Activated CD4-positive, alpha-beta T cell treated with anti-CD3 and anti-CD28 coated beads, Interleukin-2, amount 50 U/mL, for 1 hour (primary cell): Measurements from ENCODE around the gene ZDHHC5.
"Not testable (repeated sequence)": the region's sequence is repeated elsewhere in the genome, so short reads cannot be mapped to it uniquely, and the experiment has no call there.

Experiments used
- DNase-seq: peaks from one replicate; pipeline ENCODE4 v3.0.0-alpha.2; 2020

Gene ZDHHC5

DNA sequence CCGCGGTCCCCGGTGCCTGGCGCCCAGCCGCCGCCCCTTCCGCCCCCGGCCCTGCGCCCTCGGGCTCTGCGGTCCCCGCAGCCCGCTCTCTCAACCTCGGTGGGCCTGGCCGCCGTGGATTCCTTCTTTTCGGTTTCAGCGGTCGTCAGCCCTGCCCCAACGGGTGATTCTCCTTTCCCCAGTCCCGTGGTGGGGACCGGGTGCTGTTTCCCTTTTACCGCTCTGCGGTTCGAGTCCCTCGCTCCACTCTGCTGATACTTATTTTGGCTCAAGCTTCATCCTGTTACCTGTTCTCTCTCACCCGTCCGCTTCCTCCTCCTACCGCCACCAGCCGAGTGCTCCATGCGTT, 494 bp downstream of the ZDHHC5 start:
- peak; percentile 26 for DNase-seq

DNA sequence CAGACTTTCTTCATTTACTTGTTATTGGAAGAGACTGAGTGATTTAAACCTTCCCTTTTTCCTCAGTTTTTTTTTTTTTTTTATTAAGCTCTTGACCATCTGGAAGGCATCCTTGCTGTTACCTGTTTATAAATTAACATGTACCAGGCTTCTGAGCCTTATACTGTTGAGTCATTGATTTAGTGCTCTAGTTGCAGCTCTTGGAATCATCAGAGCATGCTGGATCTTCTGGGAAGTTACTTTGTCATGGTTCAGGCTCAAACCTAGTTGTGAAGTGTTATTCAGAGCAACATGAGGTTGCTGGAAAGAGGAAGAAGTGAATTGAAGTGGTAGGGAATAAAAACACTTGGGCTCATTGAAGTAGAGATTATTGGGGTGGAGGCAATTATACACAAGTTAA, 6.3 kb downstream of the ZDHHC5 start:
- DNase-seq = no peak

GRCh38 chr11:57675176-57675941, 7.4 kb downstream of the ZDHHC5 start:
- no peak for DNase-seq

DNA sequence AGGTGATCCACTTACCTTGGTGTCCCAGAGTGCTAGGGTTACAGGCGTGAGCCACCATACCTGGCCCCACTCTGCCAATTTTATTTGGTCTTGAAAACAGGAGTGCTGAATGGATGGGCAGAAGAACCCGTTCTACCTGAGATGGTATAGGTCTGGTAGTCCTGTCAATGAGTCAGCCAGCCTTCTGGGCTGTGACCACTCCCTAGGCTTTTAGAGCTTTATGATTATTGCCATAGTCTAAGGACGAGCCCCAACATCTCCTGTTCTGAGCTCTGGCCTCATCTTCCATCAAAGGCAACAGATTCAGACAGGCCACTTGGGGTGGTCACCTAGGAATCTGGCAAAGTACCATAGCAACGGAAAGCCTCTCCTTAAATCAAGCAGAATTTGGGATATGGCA, 11.5 kb downstream of the ZDHHC5 start:
- DNase-seq = no peak

- DNase-seq = no peak
Measured at GRCh38 chr11:57680552-57680874, 12.6 kb downstream of the ZDHHC5 start.

GRCh38 chr11:57681168-57681567, 13.3 kb downstream of the ZDHHC5 start:
- no peak for DNase-seq

DNA sequence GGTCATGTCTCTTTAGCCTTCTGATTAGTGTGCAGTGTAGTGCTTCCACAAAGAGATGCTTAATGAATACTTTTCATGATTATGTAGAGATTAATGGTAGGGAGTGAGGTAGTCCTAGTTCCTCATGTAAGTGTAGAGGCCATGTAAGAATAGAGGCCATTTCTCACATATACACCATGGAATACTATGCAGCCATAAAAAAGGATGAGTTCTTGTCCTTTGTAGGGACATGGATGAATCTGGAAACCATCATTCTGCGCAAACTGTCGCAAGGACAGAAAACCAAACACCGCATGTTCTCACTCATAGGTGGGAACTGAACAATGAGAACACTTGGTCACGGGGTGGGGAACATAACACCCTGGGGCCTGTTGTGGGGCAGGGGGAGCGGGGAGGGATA, 22.6 kb downstream of the ZDHHC5 start:
- DNase-seq = not testable (repeated sequence)

GRCh38 chr11:57698843-57699365, 31.0 kb downstream of the ZDHHC5 start:
- no peak for DNase-seq

DNA sequence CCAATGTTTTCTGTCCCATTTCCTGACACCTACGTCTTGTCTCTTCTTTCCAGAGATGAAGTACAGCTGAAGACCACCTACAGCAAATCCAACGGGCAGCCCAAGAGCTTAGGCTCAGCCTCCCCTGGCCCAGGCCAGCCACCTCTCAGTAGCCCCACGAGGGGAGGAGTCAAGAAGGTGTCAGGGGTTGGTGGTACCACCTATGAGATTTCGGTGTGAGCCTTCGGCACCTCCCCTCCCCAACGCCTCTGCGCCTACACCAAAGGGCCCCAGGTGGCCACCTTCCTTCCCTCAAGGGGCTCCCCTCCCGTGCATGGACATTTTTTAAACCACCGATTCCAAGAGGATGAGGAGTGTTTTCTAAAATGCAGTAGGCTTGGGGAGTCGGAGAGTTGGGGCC, 31.9 kb downstream of the ZDHHC5 start:
- DNase-seq = no peak

GRCh38 chr11:57700425-57700824, 32.5 kb downstream of the ZDHHC5 start:
- no peak for DNase-seq

DNA sequence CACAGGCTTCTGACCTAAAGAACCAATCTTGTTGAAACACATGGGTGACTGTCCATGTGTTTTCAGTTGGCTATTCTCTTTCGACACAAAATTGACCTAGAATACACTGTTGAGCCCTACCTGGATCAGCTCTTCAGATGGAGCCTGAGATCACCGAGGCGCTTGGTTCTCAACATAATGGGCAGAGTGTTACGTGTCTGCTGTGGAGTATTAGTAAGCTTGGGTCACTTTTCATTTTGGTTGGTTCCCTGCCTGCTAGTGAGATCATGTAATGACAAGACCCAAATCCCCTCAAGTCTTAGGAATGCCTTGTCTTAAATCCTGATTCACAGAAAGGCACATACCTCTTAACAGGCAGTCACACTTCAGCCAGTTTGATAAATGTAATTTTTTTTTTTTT, 35.4 kb downstream of the ZDHHC5 start:
- no peak for DNase-seq

- no peak for DNase-seq
Measured at GRCh38 chr11:57704932-57705331, 37.0 kb downstream of the ZDHHC5 start.

GRCh38 chr11:57705432-57705831, 37.5 kb downstream of the ZDHHC5 start:
- DNase-seq = not testable (repeated sequence)

- no peak for DNase-seq
Measured at GRCh38 chr11:57709802-57710367, 42.0 kb downstream of the ZDHHC5 start.

GRCh38 chr11:57711414-57712255, 43.7 kb downstream of the ZDHHC5 start, which contains the start of gene MED19:
TSS of gene MED19 (minus strand) at chr11:57712215. CDS start at chr11:57712179, 36 bp downstream.
- DNase-seq = peak; percentile 67

DNA sequence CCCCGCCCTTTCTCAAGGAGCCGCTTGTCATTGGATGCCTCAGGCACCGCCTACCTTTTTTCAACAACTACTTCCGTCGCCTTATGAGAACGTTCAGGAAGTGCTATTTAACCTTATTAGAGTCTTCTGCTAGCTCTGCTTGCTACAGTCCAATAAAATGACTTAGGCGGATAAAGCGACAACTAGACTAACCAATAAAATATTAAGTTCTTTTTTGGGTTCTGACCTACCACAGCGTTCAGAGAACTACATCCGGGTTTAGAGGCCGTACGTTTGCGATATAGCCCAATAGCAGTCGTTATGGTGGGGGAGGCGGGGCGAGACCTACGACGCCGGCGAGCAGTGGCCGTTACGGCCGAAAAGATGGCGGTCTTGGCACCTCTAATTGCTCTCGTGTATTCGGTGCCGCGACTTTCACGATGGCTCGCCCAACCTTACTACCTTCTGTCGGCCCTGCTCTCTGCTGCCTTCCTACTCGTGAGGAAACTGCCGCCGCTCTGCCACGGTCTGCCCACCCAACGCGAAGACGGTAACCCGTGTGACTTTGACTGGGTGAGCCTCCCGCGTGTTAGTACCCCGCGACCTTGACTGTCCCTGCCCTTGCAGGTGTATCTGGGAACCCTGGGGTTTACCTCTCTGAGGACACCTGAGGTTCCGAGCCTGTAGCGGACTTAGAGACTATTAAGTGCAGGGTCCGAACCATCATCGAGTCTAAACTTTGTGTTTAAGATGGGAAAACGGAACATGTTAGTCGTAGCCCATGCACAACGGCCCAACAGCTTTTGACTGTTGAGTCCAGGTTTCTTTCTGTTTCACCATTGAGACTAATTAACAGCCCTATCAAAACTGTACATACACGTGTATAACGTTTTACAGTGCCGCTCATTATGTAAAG, 44.6 kb downstream of the ZDHHC5 start, which contains the start of gene TMX2:
TMX2 (plus strand) TSS at position 338 of the 895 bp plus-strand sequence; CDS start at position 364, 26 bp downstream.
- DNase-seq = peak; percentile 87

GRCh38 chr11:57713835-57714234, 45.9 kb downstream of the ZDHHC5 start:
- no peak for DNase-seq

DNA sequence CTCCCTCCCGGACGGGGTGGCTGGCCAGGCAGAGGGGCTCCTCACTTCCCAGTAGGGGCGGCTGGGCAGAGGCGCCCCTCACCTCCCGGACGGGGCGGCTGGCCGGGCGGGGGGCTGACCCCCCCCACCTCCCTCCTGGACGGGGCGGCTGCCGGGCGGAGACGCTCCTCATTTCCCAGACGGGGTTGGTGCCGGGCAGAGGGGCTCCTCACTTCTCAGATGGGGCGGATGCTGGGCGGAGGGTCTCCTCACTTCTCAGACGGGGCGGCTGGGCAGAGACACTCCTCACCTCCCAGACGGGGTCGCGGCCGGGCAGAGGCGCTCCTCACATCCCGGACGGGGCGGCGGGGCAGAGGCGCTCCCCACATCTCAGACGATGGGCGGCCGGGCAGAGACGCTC, 48.8 kb downstream of the ZDHHC5 start:
- DNase-seq = not testable (repeated sequence)

GRCh38 chr11:57727185-57727584, 59.3 kb downstream of the ZDHHC5 start:
- DNase-seq = no peak

DNA sequence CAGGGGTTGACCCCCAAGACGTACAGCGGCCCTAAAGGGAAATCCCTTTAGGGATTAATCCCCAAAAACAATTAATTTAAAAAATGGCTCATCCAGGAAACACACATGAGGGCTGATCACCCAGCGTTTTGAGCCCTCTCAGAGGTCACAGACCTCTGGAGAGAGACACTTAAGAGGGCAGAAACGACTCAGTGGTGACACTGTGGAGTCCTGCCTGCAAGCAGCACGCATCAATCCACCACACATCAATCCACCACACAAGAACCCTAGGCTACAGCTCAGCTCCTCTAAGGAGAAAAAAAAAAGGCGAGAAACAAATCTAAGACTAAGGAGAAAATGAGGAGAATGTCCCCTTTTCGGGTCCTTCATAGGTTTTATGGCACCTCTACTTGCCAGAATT, 60.9 kb downstream of the ZDHHC5 start:
- no peak for DNase-seq

DNA sequence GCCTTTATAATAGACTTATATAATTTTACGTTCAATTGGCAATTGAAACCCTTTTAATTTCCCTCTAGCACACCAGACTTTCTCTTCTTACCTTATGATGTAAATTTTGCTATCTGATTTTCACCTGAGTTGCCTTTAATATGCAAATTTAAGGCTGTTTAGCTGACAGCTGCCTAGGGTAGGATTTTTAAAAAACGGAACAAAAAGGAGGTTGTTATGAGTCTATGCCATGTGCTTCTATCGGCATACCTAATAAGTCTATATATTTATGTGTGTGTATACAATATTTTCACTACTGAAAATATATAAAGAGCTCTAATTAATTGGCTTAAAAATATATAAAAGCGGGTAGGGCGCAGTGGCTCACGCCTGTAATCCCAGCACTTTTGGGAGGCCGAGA, 61.6 kb downstream of the ZDHHC5 start:
- DNase-seq = no peak

GRCh38 chr11:57732661-57733060, 64.7 kb downstream of the ZDHHC5 start:
- no peak for DNase-seq
